KMS-11 (cell line): Measurements from ENCODE around the gene CLPSL1.
"Not testable (repeated sequence)": the region's sequence is repeated elsewhere in the genome, so short reads cannot be mapped to it uniquely, and the experiment has no call there.

ENCODE experiments used
- H2AFZ ChIP-seq: fragments of 200-600 bp; sonication (generic); 2 replicates; pipeline ENCODE4 v1.6.1; 2016; ENCODE audit warnings: antibody characterized with exemption, mixed run types, low read depth
- H3K27ac ChIP-seq: fragments of 200-600 bp; sonication (generic); 2 replicates; pipeline ENCODE4 v1.6.1; 2016; ENCODE audit warnings: mild to moderate bottlenecking, mixed run types
- H3K27me3 ChIP-seq: fragments of 200-600 bp; sonication (generic); 2 replicates; pipeline ENCODE4 v1.6.1; 2017; ENCODE audit warnings: mild to moderate bottlenecking, low read depth, mixed run types, moderate library complexity; ENCODE audit not compliant: insufficient read depth
- H3K36me3 ChIP-seq: fragments of 200-600 bp; sonication (generic); 2 replicates; pipeline ENCODE4 v1.6.1; 2017; ENCODE audit warnings: mild to moderate bottlenecking, mixed run types; ENCODE audit not compliant: insufficient read depth
- H3K4me1 ChIP-seq: fragments of 200-600 bp; sonication (generic); 2 replicates; pipeline ENCODE4 v1.6.1; 2016; ENCODE audit warnings: mild to moderate bottlenecking, low read depth, mixed run types; ENCODE audit not compliant: poor library complexity, severe bottlenecking
- H3K4me2 ChIP-seq: fragments of 200-600 bp; sonication (generic); 2 replicates; pipeline ENCODE4 v1.7.0; 2016; ENCODE audit warnings: mild to moderate bottlenecking, mixed run types
- H3K4me3 ChIP-seq: fragments of 200-600 bp; sonication (generic); IDR thresholded peaks from 2 replicates; pipeline ENCODE4 v1.6.1; 2017; ENCODE audit warnings: low read depth, low read length, mixed read lengths; ENCODE audit not compliant: insufficient read depth
- H3K79me2 ChIP-seq: fragments of 200-600 bp; sonication (generic); 2 replicates; pipeline ENCODE4 v1.6.1; 2016; ENCODE audit warnings: low read depth, mixed run types; ENCODE audit not compliant: insufficient read depth
- H3K9ac ChIP-seq: fragments of 200-600 bp; sonication (generic); 2 replicates; pipeline ENCODE4 v1.6.1; 2016; ENCODE audit warnings: mild to moderate bottlenecking, mixed run types
- H4K20me1 ChIP-seq: fragments of 200-600 bp; sonication (generic); 2 replicates; pipeline ENCODE4 v1.6.1; 2016; ENCODE audit warnings: mild to moderate bottlenecking, mixed run types; ENCODE audit not compliant: insufficient read depth
- TF ChIP-seq, protein P1 (sequence below): fragments of 200-600 bp; sonication (generic); conservative IDR thresholded peaks from 2 replicates; pipeline ENCODE4 v1.6.1; 2017; ENCODE audit warnings: low read depth, mild to moderate bottlenecking, antibody characterized with exemption, low read length, moderate library complexity, mixed read lengths

Gene CLPSL1, protein sequence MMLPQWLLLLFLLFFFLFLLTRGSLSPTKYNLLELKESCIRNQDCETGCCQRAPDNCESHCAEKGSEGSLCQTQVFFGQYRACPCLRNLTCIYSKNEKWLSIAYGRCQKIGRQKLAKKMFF

DNA sequence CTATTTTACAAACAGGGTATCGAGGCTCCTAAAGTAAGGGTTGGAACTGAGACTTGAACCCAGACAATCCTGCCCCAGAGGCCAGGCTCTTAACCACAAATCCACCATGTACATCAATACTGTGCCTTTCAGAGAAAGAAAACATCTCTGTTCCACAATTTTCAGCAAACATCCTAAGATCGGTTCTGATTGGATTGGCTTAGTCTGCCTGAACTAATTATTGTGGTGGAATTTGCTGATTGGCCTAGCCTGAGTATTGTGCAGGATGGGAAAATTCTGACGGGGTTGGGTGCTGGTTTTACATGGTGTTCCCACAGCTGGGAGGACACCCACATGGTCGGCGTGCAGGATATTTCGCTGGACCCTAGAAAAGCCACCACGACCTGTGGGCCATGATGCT, at the start of gene CLPSL1:
TSS of gene CLPSL1 (plus strand) at position 301 of the 400 bp plus-strand sequence. CDS start at position 393, 92 bp downstream.
- Histone ChIP-seq H3K9ac (no peak within 1 kb of the TSS), H3K79me2 (no peaks in the 10 kb centered on the region), H3K27me3 (no peaks in the 10 kb centered on the region), H3K4me1 (no peaks in the 10 kb centered on the region), H3K4me3 (no peak within 1 kb of the TSS), H3K4me2 (no peak within 1 kb of the TSS), H3K36me3 (no peaks in the 10 kb centered on the region), H4K20me1 (no peaks in the 10 kb centered on the region), H2AFZ (no peak within 1 kb of the TSS), H3K27ac (no peak within 1 kb of the TSS)
- TF ChIP-seq, protein P1, sequence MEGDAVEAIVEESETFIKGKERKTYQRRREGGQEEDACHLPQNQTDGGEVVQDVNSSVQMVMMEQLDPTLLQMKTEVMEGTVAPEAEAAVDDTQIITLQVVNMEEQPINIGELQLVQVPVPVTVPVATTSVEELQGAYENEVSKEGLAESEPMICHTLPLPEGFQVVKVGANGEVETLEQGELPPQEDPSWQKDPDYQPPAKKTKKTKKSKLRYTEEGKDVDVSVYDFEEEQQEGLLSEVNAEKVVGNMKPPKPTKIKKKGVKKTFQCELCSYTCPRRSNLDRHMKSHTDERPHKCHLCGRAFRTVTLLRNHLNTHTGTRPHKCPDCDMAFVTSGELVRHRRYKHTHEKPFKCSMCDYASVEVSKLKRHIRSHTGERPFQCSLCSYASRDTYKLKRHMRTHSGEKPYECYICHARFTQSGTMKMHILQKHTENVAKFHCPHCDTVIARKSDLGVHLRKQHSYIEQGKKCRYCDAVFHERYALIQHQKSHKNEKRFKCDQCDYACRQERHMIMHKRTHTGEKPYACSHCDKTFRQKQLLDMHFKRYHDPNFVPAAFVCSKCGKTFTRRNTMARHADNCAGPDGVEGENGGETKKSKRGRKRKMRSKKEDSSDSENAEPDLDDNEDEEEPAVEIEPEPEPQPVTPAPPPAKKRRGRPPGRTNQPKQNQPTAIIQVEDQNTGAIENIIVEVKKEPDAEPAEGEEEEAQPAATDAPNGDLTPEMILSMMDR = no peak

DNA sequence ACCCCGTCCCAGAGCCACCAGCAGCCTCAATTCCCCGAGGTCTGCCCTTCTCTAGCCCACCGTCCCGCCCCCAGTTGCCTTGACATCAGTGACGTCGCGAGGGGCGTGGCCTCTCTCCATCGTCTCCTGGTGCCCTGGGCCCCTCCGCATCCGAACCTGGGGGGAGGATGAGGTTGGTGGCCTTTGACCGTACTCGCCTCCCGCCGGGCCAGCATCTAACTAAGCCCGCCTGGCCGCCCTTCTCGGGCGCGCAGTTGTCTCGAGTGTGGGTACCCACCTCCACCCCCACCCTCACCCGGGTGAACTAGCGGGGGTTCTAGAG, 49.4 kb upstream of the CLPSL1 start:
- Histone ChIP-seq H3K27me3 (no peaks in the 10 kb centered on the region), H3K4me3 (no peak overlapping the region), H4K20me1 (no peaks in the 10 kb centered on the region), H3K4me1 (peaks cover 72% of the 10 kb centered on the region), H3K27ac (peak overlapping the region; percentile 96), H3K79me2 (no peaks in the 10 kb centered on the region), H3K36me3 (no peaks in the 10 kb centered on the region), H3K4me2 (peak overlapping the region; percentile 77), H2AFZ (peak overlapping the region; percentile 82), H3K9ac (peak overlapping the region; percentile 86)
- TF ChIP-seq, protein P1 = no peak

DNA sequence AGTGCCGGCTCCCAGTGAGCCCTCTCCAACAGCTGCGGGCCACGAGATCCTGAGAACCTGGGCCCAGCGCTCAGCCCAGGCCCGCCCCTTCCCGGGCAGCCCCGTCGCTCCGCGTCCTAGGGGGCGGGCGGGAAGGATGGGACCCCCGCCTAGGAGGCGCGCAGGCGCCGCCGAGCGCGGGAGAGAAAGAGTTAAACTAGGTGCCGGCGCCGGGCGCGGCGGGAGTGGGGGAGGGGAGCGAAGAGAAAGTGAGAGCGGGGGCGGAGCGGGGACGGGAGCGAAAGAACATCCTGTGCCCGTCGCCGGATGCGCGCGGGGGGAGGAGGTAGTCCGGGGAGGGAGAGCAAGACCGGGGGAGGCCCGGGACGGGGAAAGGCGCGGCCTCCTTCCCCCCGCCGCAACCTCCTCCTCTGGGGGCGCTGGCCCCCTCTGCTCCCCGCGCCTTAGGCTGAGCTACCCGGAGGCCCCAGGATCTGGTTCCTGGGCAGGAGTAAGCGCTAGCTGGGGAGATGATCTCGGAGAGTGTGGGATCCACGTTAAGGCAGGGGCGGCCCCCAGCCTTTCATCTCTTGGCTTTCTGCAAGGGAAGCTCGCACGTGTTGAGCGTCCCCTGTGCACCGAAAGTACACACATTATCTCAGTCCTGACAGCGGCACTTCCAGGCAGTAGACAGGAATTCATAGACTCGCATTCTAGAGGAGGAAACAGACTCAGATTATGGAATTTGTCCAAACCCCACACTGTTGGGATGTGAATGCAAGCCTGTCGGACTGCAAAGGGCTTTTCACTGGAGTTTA, 48.9 kb upstream of the CLPSL1 start:
- no peaks in the 10 kb centered on the region for H3K36me3 ChIP-seq
- H3K4me1 ChIP-seq = peaks cover 67% of the 10 kb centered on the region
- peak overlapping the region; percentile 96 for H3K27ac ChIP-seq
- peak overlapping the region; percentile 86 for H3K9ac ChIP-seq
- peak overlapping the region; percentile 77 for H3K4me2 ChIP-seq
- no peak overlapping the region for H3K4me3 ChIP-seq
- H4K20me1 ChIP-seq = no peaks in the 10 kb centered on the region
- H3K27me3 ChIP-seq = no peaks in the 10 kb centered on the region
- peak overlapping the region; percentile 82 for H2AFZ ChIP-seq
- TF ChIP-seq, protein P1 = no peak
- H3K79me2 ChIP-seq = no peaks in the 10 kb centered on the region

DNA sequence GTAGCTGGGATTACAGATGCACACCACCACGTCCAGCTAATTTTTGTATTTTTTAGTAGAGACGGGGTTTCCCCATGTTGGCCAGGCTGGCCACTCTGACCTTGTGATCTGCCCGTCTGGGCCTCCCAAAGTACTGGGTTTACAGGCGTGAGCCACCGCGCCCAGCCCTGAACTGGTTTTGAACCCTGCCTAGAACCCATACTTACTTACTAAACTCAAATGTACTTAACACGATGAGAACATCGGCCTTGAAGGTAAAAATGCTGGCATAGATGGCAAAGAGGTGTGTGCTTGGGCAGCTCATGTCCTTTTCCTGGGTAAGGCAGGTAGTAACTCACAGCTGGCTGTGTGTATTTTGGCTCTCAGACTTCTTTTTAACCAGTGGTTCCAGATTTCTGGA, 47.2 kb upstream of the CLPSL1 start:
- TF ChIP-seq, protein P1 = no peak
- no peak overlapping the region for H3K9ac ChIP-seq

DNA sequence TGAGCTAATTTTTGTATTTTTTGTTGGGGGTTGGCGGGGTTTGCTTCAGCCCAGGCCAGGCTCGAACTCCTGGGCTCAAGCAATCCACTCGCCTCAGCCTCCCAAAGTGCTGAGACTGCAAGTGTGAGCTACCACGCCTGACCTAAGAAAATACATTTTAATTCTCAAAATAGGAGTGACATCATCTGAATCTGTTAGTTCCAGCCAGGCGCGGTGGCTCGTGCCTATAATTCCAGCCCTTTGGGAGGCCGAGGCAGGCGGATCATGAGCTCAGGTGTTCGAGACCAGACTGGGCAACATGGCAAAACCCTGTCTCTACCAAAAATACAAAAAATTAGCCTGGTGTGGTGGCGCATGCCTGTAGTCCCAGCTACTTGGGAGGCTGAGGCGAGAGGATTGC, 46.5 kb upstream of the CLPSL1 start:
- not testable (repeated sequence) for H2AFZ ChIP-seq, H3K27me3 ChIP-seq, H4K20me1 ChIP-seq, H3K79me2 ChIP-seq, H3K27ac ChIP-seq, H3K36me3 ChIP-seq, H3K4me2 ChIP-seq, H3K9ac ChIP-seq, H3K4me3 ChIP-seq
- H3K4me1 ChIP-seq = peaks cover 59% of the 10 kb centered on the region

More for the DNA sequence above, 47.2 kb upstream of the CLPSL1 start:
- H3K36me3 ChIP-seq = no peaks in the 10 kb centered on the region
- no peaks in the 10 kb centered on the region for H3K27me3 ChIP-seq
- no peaks in the 10 kb centered on the region for H4K20me1 ChIP-seq
- no peak overlapping the region for H2AFZ ChIP-seq
- H3K4me3 ChIP-seq = no peak overlapping the region
- no peak overlapping the region for H3K27ac ChIP-seq
- no peaks in the 10 kb centered on the region for H3K79me2 ChIP-seq
- peaks cover 63% of the 10 kb centered on the region for H3K4me1 ChIP-seq
- H3K4me2 ChIP-seq = no peak overlapping the region
